ENCODE measurements around the gene CNIH2.

DNA sequence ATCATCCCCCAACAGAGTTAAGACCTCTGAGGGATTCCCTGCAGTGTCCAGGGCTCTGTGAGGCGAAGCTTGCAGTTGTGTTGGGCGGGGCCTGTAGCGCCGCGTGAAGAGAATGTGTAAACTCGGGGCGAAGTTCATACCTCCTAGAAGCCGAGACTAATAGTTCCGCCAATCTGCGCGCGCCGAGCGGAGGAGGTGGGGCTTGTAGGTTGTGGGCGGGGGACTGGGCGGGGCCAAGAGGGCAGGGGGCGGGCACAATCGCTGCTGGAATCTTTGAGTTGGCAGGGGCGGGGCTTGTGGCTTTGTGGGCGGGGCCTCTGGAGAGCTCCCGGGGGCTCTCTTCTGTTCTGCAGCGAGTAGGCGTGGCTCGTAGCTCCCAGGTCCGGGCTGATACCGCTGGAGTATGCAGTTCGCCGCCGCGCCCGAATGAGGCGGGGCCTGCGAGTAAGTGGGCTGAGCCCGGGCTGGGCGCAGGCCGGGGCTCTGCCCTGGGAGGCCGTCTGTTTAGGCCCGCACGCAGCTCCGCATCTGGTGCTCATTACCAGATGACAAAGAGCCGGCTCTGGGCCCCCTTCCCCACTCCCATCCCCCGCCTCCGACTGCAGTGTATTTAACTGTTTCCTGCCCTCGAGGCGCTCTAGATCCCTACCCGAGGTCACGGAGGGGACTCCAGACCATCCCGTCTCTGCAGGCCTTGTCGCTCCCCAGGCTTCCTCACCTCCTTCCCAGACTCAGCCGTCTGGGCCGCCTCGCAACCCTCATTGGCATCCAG, 34.8 kb downstream of the CNIH2 start:
- TF ChIP-seq, protein P1, sequence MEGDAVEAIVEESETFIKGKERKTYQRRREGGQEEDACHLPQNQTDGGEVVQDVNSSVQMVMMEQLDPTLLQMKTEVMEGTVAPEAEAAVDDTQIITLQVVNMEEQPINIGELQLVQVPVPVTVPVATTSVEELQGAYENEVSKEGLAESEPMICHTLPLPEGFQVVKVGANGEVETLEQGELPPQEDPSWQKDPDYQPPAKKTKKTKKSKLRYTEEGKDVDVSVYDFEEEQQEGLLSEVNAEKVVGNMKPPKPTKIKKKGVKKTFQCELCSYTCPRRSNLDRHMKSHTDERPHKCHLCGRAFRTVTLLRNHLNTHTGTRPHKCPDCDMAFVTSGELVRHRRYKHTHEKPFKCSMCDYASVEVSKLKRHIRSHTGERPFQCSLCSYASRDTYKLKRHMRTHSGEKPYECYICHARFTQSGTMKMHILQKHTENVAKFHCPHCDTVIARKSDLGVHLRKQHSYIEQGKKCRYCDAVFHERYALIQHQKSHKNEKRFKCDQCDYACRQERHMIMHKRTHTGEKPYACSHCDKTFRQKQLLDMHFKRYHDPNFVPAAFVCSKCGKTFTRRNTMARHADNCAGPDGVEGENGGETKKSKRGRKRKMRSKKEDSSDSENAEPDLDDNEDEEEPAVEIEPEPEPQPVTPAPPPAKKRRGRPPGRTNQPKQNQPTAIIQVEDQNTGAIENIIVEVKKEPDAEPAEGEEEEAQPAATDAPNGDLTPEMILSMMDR (IDR thresholded peaks at IDR 0.05), result no peak
- TF ChIP-seq POLR2A (IDR thresholded peaks at IDR 0.05), result no peak
